ENCODE measurements around the gene HS3ST5. TPM values are rescaled to one million over a fixed set of nuclear protein-coding genes. Genes with fewer than 3 reads are reported as not detected.

The HS3ST5 gene
- total and polyA plus RNA-seq, 2 donors (not counting 3 experiments of a cell fraction or from before 2014, with no cell fraction given), result not detected

- Histone ChIP-seq H3K4me1 (ENCODE audit: control insufficient read depth, extremely low read depth, insufficient read depth, low read length) (no peaks in the 10 kb centered on the region), H3K4me2 (ENCODE audit: insufficient read depth, low read length) (no peak overlapping the region), H4K20me1 (replicated peaks; ENCODE audit: control insufficient read depth, extremely low read depth, insufficient read depth, low read length) (no peaks in the 10 kb centered on the region), H3K9ac (replicated peaks; ENCODE audit: extremely low read depth, insufficient read depth, low read length) (no peak overlapping the region), H3K4me3 (replicated peaks in 1 of 3; ENCODE audit: insufficient read depth in 1 of 3, low read depth in 1 of 3, low read length in 3 of 3) (no peak overlapping the region), H3K9me1 (replicated peaks; ENCODE audit: control insufficient read depth, extremely low read depth, insufficient read depth, low read length) (no peaks in the 10 kb centered on the region), H3K9me3 (replicated peaks; ENCODE audit: control insufficient read depth, insufficient read depth, low read length) (no peaks in the 10 kb centered on the region), H3K27me3 (ENCODE audit: control insufficient read depth in 2 of 2, insufficient read depth in 2 of 2, low read length in 2 of 2) (peaks cover 0 to 2% of the 10 kb centered on the region in 2 experiments), H3K79me2 (ENCODE audit: control insufficient read depth, insufficient read depth, low read length) (no peaks in the 10 kb centered on the region), H3K36me3 (ENCODE audit: control insufficient read depth in 2 of 2, extremely low read depth in 1 of 2, insufficient read depth in 2 of 2, low read length in 2 of 2) (no peaks in the 10 kb centered on the region), H2AFZ (ENCODE audit: low read depth, low read length) (no peak overlapping the region), H3K27ac (ENCODE audit: insufficient read depth, low read depth, low read length) (no peak overlapping the region)
- TF ChIP-seq JUN (IDR thresholded peaks at IDR 0.05; ENCODE audit: borderline replicate concordance, insufficient read depth, insufficient read length, low read depth), result no peak
- TF ChIP-seq POLR2AphosphoS5 (IDR thresholded peaks at IDR 0.05; ENCODE audit: insufficient read depth, low read depth, low read length), result no peak
- no peak for TF ChIP-seq GATA2 (IDR thresholded peaks at IDR 0.05; ENCODE audit: insufficient read depth, insufficient read length, low read depth, low read length)
- TF ChIP-seq CTCF (IDR thresholded peaks at IDR 0.05; ENCODE audit: extremely low read depth in 1 of 2, insufficient read depth in 1 of 2, low read depth in 1 of 2, low read length in 2 of 2), result no peak
- TF ChIP-seq FOS (IDR thresholded peaks at IDR 0.05; ENCODE audit: borderline replicate concordance, insufficient read depth, low read length), result no peak
- TF ChIP-seq POLR2A (IDR thresholded peaks at IDR 0.05; ENCODE audit: low read depth, low read length), result no peak
- no peak for TF ChIP-seq MYC (IDR thresholded peaks at IDR 0.05; ENCODE audit: low read depth, low read length)
- no peak for TF ChIP-seq EZH2 (IDR thresholded peaks at IDR 0.05; ENCODE audit: borderline replicate concordance, low read depth, low read length, severe bottlenecking)
- no peak for TF ChIP-seq MAX (IDR thresholded peaks at IDR 0.05; ENCODE audit: insufficient read depth, insufficient read length)
- FAIRE-seq (no peak), DNase-seq (ENCODE audit: low read depth, low spot score) (no peak)
- CTCF ChIA-PET, result no interaction called here
- no TSS peak for BruUV-seq (replicated peaks)
- dilution Hi-C loops (cut with MboI; ENCODE audit: extremely low pct_ligation_motif_present, low sequenced_read_pairs), result no loop called here
- intact Hi-C loops (cut with micrococcal nuclease), result no loop called here
- POLR2A ChIA-PET, result no interaction called here
Observed at GRCh38 chr6:114155763-114156162, 187.1 kb downstream of the HS3ST5 start.
